ENCODE data around the gene C9orf152. TPM values are rescaled to one million over a fixed set of nuclear protein-coding genes. Genes with fewer than 3 reads are reported as not detected.

Gene C9orf152
- total and polyA plus RNA-seq, 9 of the 15 experiments (the other 6 are each of a cell fraction or from before 2014, with no cell fraction given) = not detected

- TF ChIP-seq CREB3L1 (IDR thresholded peaks at IDR 0.05; ENCODE audit: borderline replicate concordance, low read depth) (peak; percentile 91), ESRRA (IDR thresholded peaks at IDR 0.05; ENCODE audit: borderline replicate concordance, low read depth) (no peak), POLR2AphosphoS5 (IDR thresholded peaks at IDR 0.05; ENCODE audit: control insufficient read depth, insufficient read depth, low read depth, low read length) (peak; percentile 71), ASH1L (IDR thresholded peaks at IDR 0.05; ENCODE audit: borderline replicate concordance, low read depth, partially characterized antibody) (peak; percentile 14), ZNF395 (CRISPR knock-in tag; IDR thresholded peaks at IDR 0.05) (peak; percentile 77), DPF2 (IDR thresholded peaks at IDR 0.05) (peak; percentile 81), PHB (CRISPR knock-in tag; IDR thresholded peaks at IDR 0.05) (no peak), EP400 (IDR thresholded peaks at IDR 0.05) (peak; percentile 98), PRDM10 (IDR thresholded peaks at IDR 0.05; ENCODE audit: partially characterized antibody) (peak; percentile 51), ZNF324 (CRISPR knock-in tag; IDR thresholded peaks at IDR 0.05) (no peak), ELF1 (tag; IDR thresholded peaks at IDR 0.05) (peak; percentile 85), ZNF347 (CRISPR knock-in tag; IDR thresholded peaks at IDR 0.05; ENCODE audit: low read depth) (no peak), HOMEZ (CRISPR knock-in tag; IDR thresholded peaks at IDR 0.05) (no peak), ZBTB7A (IDR thresholded peaks at IDR 0.05; ENCODE audit: borderline replicate concordance, control insufficient read depth, low read depth, low read length) (0 out of 2 replicates have a peak, but pooled peaks have one; percentile 35), BACH1 (tag; IDR thresholded peaks at IDR 0.05) (peak; percentile 98), ZNF280B (CRISPR knock-in tag; IDR thresholded peaks at IDR 0.05) (no peak)
Observed at GRCh38 chr9:110256380-110257096, 48.6 kb upstream of the C9orf152 start, which contains the start of gene TXN (continued).

All from K562 (cell line).